Activated CD8-positive, alpha-beta memory T cell treated with anti-CD3 and anti-CD28 coated beads for 48 hours (primary cell): ENCODE data around the gene EZH1.

Experiments
- DNase-seq, 3 experiments: peaks; one replicate each; pipeline ENCODE4 v3.0.0-alpha.2; 2020; ENCODE audit warnings: low read depth in 2 of 3, low spot score in 2 of 3

The EZH1 gene

DNA sequence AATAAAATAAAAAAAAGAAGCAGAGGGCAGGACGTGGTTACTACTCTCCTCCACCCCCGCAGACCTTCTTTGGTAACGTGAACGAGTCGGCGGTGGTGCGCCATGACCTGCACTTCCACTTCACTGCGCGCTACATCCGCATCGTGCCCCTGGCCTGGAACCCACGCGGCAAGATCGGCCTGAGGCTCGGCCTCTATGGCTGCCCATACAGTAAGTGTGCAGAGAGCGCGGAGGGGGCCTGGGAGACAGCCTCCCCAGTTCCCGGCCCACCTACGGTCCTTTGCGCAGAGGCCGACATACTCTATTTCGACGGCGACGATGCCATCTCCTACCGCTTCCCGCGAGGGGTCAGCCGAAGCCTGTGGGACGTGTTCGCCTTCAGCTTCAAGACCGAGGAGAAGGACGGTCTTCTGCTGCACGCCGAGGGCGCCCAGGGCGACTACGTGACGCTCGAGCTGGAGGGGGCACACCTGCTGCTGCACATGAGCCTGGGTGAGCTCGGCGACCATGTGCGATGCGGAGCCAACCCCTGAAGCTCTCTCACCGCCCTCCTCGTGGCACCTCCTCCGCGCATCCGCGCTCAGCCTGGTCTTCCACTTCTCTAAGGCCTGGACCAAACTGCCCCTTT, 59.8 kb downstream of the EZH1 start:
- DNase-seq, result no peak

DNA sequence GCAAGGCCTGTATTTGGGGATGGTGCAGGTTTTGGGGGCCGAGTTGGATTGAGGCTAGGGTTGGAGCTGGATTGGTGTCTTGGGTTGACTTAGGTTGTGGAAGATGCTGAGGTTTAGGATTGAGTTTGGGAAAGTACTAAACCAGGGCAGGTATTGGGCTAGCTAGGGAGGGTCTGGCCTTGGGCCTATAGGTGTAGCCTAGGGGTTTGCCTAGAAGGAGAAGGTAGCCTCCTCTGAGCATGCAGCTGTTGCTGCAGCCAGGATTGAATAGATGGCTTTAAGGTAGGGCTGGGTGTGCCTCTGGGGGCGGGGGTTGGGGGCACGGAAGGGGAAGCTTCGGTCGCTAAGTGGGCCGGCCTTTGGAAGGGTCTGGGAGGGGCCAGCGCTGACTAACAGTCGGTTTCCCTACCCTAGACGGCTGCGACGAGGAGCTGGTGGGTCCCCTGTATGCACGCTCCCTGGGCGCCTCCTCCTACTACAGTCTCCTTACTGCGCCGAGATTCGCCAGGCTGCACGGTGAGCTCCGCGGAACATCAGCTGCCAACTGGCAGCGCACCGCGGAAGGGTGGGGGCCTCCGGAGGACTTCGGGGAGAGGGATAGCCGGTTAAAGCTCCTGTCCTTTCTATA, 61.3 kb downstream of the EZH1 start:
- no peak for DNase-seq

DNA sequence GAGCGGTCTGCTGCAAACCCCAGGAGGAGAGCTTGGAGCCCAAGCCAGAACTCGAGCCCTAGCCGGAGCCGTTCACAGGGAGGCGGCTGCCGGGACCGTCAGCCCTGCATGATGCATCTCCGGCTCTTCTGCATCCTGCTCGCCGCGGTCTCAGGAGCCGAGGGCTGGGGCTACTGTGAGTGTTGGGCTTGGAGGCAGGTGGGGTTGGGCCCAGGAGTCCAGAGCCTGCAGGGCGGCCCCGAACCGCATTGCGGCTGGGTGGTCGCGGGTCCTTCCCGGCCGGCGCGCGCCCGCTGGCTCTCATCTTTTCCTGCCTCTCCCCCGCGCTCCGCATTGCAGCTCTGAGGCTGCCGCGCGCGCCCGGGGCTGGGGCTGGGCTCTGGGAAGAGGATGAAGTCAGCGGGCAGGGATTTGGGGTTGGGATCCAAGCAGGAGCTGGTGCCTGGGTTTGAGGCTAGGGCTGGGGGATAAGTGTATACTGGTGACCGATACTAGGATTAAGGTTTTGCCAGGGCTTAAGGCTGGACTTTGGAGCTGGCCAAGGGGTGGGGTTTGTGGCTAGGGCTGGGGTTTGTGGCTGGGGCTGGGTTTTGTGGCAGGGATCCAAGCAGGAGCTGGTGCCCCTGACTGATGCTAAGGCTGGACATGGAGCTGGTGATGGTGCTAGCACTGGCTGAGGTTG, 62.0 kb downstream of the EZH1 start:
- no peak for DNase-seq

DNA sequence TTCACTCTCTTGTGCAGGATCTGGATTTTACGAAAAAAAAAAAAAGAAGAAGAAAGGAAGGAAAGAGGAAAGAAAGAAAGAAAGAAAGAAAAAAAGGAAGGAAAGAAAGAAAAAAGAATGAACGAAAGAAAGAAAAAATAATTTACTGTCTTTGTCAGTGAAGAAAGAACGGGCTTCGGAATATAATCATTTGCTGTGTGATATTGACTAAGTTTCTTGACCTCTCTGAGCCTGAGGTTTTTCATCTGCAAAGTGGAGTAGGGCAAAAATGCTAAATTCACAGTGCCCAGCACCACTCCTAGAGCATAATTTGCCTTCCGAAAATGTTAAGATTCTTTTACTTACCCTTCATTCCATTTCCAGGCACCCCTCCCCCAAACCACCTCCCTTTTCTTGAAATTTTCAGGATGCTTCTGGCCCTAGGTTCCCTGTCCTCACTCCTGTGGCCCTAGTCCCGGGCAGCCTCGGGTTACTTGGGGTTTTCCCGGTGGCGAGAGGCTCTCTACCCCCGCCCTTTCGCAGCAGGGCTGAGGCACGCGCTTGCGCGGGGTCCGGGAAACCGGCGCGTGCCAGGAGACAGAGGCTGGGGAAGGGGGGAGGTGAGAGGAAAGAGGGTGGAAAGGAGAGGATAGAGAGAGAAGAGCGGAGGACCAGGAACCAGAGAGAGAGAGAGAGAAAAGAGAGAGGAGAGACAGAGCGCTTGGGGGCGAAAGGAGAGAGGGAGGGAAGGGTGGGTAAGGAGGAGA, 62.7 kb downstream of the EZH1 start, which contains the start of gene CNTNAP1:
Gene CNTNAP1 (plus strand): TSS at position 556 of the 746 bp plus-strand sequence. CDS start 299 bp downstream, outside the sequence.
- no peak for DNase-seq

DNA sequence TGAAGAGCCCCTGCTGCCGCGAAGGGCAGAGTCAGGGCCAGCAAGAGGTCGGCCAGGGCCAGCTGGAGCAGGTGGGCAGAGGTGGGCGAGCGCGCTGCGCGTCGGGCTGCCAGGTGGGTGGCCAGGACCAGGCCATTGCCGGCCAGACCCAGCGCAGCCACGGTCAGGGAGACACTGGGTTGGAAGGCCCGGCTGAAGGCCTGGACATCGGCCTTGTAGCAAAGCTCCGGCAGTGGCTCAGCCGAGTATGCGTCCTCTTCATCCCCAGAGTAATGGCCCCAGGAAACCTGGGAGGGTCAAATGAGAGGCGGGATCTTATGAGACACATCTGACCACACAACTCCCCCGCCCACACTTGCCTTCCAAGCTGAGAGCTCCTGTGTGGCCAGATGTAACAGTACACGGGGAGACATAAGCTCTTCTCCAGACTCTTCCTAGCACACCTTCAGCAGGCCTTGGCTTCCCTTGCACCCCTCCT, 64.5 kb downstream of the EZH1 start:
- DNase-seq, result no peak

DNA sequence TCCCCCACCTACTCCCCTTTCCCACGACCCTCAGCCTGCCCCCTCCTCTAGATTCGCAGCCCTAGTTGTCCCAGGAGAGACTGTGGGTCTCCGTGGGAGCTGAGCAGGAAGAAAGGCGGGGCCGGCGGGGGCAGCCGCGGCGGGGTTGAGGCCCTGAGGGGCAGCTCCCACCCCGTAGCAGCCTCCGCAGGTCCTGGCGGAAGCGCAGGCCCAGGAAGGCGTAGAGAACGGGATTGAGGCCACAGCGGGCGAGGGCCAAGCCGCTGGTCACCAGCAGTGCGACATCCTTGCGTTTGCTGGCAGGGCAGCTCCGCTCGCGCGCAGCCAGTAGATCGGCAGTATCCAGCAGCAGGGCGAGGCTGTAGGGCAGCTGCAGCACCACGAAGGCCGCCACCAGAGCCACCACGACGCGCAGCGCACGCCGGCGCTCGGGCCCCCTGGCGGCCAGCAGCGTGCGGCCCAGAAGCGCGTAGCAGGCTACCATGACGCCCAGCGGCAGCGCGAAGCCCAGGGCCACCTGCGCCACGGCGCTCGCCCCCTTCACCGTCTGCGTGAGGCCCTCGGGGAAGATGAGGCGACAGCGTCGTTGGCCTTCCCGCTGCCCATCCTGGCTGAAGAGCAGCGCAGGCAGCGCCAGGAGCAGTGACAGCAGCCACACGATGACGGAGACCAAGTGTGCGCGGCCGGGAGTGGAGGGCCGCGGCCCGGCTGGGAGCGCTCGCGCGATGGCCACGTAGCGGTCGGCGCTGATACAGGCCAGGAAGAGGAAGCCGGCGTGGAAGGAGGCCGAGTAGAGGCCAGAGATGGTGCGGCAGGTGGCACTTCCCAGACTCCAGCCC, 65.1 kb downstream of the EZH1 start:
- DNase-seq, result peak in 1 of 3 experiments; percentile 54

DNA sequence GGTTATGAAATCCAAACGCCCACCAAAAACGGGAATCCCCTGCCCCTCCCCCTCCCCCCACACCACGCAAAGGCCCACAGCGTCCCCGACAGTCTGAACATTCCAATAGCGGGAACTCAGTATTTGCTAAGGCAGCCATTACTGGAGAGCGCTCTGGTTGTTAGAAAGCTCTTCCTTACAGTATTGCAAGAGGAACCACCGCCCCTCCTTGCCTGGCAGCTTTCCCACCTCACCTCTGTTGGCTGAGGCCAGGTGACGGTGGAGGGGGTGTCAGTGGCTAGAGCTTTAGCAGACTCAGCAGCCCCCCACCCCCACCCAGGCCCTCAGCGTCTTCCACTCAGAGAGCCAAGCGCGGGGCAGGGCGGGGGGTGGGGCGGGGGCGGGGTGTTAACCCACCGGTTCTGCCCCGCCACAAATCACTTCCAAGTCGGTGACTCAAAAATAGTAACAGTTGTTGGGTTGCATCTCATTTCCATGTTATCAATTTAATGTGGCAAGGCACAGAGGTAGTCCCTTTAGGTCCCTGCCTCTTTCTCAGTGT, 65.8 kb downstream of the EZH1 start:
- DNase-seq, result peak in 1 of 3 experiments; percentile 31

DNA sequence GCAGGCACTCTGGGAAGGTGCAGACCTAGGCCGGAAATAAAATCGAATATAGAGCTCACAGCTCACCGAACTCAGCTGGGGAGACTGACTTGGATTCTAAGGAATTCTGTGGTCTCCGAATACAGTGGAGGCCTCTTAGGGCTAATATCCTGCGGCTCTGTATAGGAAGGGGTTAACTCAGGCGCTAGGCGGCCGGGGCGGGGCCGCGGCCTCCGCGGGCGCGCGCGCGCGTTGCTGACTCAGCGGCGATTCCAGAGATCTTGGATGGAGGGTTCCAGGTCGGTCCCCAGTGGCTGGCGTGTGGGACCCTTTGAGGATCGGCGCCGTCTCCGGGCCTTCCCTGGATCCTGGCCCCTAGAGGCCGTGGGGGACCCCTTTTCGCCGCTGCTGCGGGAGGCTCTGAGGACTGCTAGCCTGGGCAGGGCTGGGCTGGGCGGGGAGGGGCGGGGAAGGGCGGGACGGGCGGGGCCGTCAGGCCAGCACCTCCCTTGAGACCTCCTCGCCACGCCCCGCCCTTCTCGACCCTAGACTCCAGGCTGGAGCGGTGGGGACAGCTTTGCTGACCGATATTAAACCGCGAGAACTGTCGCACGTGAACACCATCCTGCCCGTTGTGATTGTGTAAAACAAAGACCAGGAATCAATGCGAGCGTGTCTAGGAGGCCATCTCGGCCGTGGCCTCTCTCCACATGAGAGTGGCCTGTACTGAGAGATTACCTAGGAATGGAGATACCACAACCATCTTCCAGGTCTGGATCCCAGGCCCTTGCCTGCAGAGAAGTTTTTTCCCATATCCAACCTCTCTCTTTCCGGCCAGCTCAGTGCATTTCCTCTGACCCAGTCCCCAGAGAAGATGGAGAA, 66.7 kb downstream of the EZH1 start:
- peak in 2 of 3 experiments; percentile 58 to 62 for DNase-seq

DNA sequence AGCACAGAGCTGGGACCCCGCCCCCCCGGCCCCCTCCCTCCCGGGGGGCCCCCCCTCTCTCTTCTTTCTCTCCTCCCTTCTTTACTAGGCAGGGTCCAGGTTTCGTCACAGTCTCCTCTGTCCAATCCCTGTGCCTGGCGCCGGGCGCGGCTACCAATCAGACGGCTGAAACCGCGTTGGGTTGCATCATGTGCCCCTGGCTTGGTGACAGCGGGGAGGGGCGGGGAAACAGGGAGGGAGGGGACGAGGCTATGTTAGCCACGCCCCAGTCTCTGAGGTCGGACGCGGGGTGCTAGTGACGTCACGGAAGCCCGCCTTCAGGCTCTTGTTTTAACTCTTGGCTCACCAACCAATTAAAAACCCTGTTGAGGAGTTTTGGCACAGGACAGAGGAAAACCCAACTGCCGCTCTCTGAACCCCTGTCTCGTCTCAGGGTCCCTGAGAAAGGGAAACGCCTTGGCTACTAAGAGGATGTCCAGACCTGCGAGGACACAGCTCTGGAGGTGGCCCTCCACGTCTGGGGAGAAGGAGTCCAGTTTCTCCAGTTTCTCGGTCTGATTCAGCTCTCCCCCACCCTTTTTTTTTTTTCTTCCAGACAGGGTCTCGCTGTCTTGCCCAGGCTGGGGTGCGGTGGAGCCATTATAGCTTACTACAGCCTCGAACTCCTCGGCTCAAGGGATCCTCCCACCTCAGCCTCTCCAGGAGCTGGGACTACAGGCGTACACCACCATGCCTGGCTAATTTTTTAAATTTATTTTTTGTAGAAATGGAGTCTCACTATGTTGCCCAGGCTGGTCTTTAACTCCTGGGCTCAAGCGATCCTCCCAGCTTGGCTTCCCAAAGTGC, 67.6 kb downstream of the EZH1 start:
- DNase-seq, result peak; percentile 91 to 99 (median 94)

DNA sequence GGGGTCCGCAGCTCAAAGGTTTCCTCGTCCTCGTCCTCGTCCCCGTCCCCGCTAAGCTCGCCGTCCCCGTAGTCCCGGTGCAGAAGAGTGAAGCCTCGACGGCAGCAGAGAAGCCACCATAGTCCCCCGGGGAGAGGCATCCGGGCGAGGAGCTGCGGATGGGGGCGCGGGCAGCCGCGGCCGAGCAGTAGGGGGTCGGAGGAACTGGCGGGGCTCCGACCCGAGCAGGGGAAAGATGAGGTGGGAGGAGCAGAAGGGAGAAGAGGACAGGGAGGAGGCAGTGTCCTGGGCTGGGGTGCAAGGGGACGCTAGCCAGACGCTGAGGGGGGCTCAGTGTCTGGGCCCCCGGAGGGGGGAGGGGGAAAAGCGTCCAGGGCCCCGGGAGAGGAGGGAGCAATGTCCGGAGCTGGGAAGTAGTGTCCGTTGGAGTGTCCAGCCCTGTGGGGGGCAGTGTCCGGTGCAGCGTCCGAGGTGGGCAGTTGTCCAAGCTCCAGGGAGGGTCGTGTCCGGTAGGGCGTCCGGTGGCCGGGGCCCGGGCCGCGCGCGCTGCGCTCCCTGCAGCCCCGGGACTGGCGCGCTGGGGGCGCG, 68.3 kb downstream of the EZH1 start, which contains the start of gene PLEKHH3:
Gene PLEKHH3 (minus strand): TSS at position 571 of the 588 bp plus-strand sequence. CDS start 431 bp downstream, at position 140.
- DNase-seq, result no peak

DNA sequence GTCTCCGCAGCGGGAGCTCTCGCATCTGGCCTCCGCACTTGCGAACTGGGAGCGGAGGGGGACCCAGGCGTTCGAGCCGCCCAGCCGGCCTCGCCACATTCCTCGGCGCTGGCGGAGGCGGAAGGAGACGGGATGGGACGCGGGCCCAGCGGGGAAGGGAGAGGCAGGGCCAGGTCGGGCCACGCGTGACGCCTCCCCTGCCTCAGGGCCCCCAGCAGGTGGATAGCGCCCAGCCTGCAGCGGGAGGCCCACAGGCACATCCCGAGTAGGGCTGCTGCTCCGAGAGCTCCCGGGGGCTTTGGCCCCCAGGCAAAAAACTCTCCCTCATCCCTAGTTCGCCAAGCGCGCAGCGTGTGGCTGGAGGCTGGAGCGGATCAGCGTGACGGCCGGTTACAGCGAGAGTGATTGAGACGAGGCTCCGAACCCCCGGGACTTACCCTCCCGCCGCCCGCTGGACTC, 68.8 kb downstream of the EZH1 start:
- no peak for DNase-seq

DNA sequence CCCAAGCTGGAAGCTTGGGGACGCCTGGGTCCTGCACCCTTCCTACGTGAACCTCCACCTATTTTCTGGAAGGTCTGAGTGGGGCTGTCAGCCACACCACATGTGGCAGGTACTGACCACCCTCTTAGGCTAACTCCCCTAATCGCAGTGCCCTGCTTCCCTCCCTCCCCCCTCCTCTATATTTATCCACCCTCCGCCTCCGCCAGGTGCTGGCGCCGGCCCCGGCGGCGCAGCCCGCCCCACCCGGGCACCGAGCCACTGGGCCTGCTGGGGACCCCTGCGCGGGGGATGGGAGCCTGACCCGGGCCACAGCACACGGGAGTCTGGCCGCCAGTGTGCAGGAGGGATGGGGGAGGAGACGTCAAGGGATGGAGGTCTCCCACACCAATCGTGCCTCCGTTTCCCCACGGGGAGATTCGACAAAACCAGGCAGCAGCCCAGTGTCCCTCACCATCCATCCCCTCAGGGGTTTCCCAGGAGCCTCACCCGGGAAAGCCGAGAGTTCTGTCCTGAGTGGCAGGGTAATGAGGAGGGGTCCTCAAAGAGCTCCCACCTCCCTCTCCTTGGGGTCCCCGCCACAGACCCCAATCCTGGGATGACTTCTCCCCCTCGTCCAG, 69.4 kb downstream of the EZH1 start:
- DNase-seq, result no peak

DNA sequence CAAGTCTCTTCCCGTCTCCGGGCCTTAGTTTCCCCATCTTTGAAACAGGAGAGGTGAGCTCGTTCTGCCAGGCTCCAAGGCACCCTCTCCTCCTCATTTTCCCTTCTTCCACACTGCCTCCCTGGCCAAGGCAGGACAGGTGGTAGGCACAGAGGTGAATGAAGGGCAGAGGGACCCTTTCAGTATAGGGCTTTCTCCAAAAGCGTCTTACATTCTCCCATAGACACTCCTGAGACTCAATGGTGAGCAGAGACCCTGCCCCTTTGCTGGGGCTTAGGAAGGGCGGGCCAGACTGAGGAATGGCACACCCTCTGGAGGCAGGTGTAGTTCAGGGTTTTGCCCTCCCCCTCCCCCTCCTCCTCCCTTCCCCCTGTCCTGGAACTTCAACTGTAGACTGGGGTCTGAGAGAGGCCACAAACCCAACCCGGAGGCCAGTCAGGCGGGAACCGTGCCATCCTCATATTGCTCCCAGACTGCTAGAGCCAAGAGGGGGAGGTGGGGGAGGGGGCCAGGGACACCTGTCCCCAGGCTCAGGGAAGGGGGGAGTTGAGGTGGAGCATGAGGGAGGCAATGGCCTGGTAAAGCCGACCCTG, 70.0 kb downstream of the EZH1 start:
- no peak for DNase-seq

DNA sequence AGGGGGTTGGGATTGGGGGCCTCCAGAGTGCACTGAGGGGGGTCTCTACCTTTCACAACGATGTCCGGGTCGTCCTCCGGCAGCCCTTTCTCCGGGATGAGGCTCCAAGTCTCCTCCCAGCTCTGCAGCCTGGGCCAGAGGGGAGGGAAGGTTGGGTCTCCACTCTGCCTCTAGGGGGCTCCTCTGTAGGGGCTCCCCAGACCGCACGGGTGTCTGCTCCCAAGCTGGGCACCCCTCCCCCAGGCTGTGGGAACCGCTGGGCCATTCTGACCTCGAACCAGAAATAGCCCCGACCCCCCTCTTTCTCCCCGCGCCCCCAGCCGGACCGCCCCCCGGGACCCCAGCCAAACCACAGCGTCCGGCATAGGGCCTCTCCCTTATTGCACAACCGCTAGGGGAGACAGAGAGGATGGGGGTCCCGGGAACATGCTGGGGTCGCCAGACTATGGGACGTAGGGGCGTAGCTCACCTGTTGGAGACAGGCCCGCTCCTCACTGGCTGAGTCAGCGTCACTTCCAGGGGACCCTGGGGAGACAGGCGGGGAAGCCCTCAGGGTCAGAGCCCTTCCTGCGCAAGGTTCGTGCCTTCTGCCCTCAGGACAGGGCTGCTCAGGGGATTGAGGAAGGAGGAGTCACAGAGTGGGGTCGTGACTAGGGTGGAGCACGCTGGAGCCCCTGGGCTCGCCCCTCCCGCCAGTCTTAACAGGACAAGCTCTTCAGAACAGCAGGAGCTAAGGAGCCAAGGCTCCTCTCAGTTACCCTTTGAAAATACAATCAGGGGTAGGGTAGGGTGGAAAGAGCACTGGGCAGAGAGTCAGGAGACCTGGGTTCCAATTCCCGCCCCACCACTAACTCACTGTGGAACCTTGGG, 70.7 kb downstream of the EZH1 start:
- DNase-seq, result no peak

DNA sequence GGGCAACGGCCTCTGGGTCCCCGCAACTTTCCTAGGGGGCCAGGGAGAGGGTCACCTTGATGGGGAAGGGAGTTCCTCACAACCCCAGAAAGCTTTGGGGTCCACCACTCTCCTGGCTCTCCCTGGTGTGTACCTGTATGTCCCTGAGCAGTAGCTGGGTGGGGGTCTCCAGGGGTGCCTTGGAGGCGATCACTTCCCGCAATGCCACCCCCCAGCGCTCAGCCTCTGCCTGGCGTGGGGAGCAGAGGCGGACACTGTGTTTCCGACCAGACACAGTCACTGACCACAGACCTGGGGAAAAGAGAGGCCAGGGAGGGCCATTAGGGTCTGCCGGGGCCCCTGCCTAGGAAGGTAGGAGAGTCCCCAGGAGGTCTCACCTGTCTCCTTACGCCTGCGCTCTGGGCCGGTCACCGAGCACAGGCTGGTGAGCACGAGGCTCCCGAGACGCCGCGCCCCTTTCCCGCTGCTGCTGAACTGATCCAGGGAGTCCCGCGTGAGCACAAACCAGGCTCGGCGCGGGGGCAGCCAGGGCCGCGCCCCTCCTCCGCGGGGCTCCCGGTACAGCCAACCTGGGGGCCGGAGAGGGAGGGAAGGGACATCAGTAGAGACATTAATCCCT, 71.5 kb downstream of the EZH1 start:
- no peak for DNase-seq

DNA sequence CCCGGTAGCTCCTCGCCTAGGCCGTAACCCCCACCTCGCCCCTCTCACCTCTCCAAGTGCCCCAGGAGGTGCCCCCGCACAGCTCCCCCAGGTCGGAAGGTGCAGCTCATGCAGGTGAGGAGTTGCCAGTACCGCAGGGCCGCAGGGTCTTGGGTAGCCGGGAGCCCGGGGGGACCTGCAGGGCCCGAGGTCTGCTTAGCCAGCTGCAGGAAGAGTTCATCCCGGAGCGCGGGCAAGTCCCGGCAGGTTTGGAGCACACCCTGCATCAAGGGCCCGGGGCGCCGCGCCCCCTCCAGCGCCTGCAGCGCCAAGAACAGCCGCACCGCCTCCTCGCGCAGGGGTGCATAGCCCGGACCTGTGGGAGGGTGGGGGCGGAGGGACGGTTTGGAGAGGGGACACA, 72.8 kb downstream of the EZH1 start:
- no peak for DNase-seq
